OCI-LY7 (cell line): ENCODE measurements around the gene CHD2. TPM values are rescaled to one million over a fixed set of nuclear protein-coding genes. Genes with fewer than 3 reads are reported as not detected.
"Not testable (repeated sequence)": the region's sequence is repeated elsewhere in the genome, so short reads cannot be mapped to it uniquely, and the experiment has no call there.

ENCODE experiments used
- BruUV-seq: library from RNA; stranded (reverse); fragments of 400-500 nt; replicated peaks from 2 replicates; lab custom pipeline; 2021; lab: Mats Ljungman, UMichigan
- CTCF ChIA-PET: fragments of 300-600 bp; sonication (Branson Sonifier 250); formaldehyde crosslinking; loops from one replicate; lab custom pipeline; 2022; ENCODE audit warnings: antibody characterized with exemption; ENCODE audit not compliant: unreplicated experiment; lab: Charles Lee
- POLR2A ChIA-PET: fragments of 300-600 bp; sonication (Branson Sonifier 250); formaldehyde crosslinking; loops from one replicate; lab custom pipeline; 2022; ENCODE audit warnings: antibody characterized with exemption; lab: Charles Lee
- DNase-seq: peaks from one replicate; pipeline ENCODE4 v3.0.0-alpha.2; 2015; ENCODE audit warnings: low spot score
- H2AFZ ChIP-seq: fragments of 200-600 bp; sonication (generic), shearing (Covaris generic); 2 replicates; pipeline ENCODE4 v1.6.1; 2014; ENCODE audit warnings: mild to moderate bottlenecking, antibody characterized with exemption, low read length, moderate library complexity
- H3K27ac ChIP-seq: fragments of 200-600 bp; sonication (generic); 2 replicates; pipeline ENCODE4 v1.5.1; 2014; ENCODE audit warnings: mixed run types, low read depth, mild to moderate bottlenecking, moderate library complexity, low read length, inconsistent platforms; ENCODE audit not compliant: poor library complexity, severe bottlenecking
- H3K36me3 ChIP-seq: fragments of 200-600 bp; sonication (generic); 2 replicates; pipeline ENCODE4 v1.6.1; 2014; ENCODE audit warnings: mild to moderate bottlenecking, antibody characterized with exemption, low read length, moderate library complexity, mixed read lengths; ENCODE audit not compliant: insufficient read depth
- H3K4me1 ChIP-seq: fragments of 200-600 bp; sonication (generic); 2 replicates; pipeline ENCODE4 v1.5.1; 2014; ENCODE audit warnings: mild to moderate bottlenecking, low read length; ENCODE audit not compliant: insufficient read depth, poor library complexity, severe bottlenecking
- H3K4me2 ChIP-seq: fragments of 200-600 bp; sonication (generic); 2 replicates; pipeline ENCODE4 v1.6.1; 2014; ENCODE audit warnings: mild to moderate bottlenecking, low read length
- H3K4me3 ChIP-seq: fragments of 200-600 bp; sonication (generic); 2 replicates; pipeline ENCODE4 v1.5.1; 2014; ENCODE audit warnings: mild to moderate bottlenecking, low read depth, low read length; ENCODE audit not compliant: poor library complexity, severe bottlenecking
- H3K79me2 ChIP-seq: fragments of 200-600 bp; sonication (generic); 2 replicates; pipeline ENCODE4 v1.6.1; 2016; ENCODE audit warnings: low read depth, mild to moderate bottlenecking, low read length, moderate library complexity, mixed read lengths; ENCODE audit not compliant: insufficient read depth
- H3K9me2 ChIP-seq: fragments of 200-600 bp; sonication (generic); 2 replicates; pipeline ENCODE4 v1.6.1; 2016; ENCODE audit warnings: mild to moderate bottlenecking, low read length, mixed read lengths; ENCODE audit not compliant: insufficient read depth
- H3K9me3 ChIP-seq: fragments of 200-600 bp; sonication (generic); 2 replicates; pipeline ENCODE4 v1.6.1; 2014; ENCODE audit warnings: mild to moderate bottlenecking, mixed run types, low read length, mixed read lengths
- H4K20me1 ChIP-seq: fragments of 200-600 bp; sonication (generic); 2 replicates; pipeline ENCODE4 v1.6.1; 2014; ENCODE audit warnings: mild to moderate bottlenecking, antibody characterized with exemption, low read length, moderate library complexity, mixed read lengths; ENCODE audit not compliant: insufficient read depth
- CTCF ChIP-seq: fragments of 200-600 bp; sonication (generic); conservative IDR thresholded peaks from 2 replicates; pipeline ENCODE4 v1.5.1; 2014; ENCODE audit warnings: mild to moderate bottlenecking, antibody characterized with exemption, low read length, moderate library complexity, mixed read lengths
- EZH2phosphoT487 ChIP-seq: fragments of 200-600 bp; sonication (generic); IDR thresholded peaks from 2 replicates; pipeline ENCODE4 v1.6.1; 2018; ENCODE audit warnings: low read depth, borderline replicate concordance, mild to moderate bottlenecking, mixed run types, antibody characterized with exemption, low read length, moderate library complexity, mixed read lengths
- intact Hi-C: fragments of 100-400 bp; cut with micrococcal nuclease; formaldehyde crosslinking; loops from one replicate; pipeline ENCODE4 v1.10.0; 2022; ENCODE audit not compliant: unreplicated experiment
- total RNA-seq, 2 experiments: library from RNA; depleted of rRNA in 1 of 2; stranded (reverse); fragments of >200 nt in 1 of 2; shearing (Covaris generic) in 1 of 2; gene quantifications; 2 replicates each; pipeline ENCODE4 v1.2.3, GENCODE V29; 2014 to 2022

The CHD2 gene
- total RNA-seq, 2 experiments from 2014 or later: 133 to 213 TPM

- H3K4me2 ChIP-seq: no peak overlapping the region
- no peaks in the 10 kb centered on the region for H3K4me1 ChIP-seq
- no peaks in the 10 kb centered on the region for H3K79me2 ChIP-seq
- no peak overlapping the region for H3K27ac ChIP-seq
- intact Hi-C loops: no loop called here
- TF ChIP-seq EZH2phosphoT487 (no peak), CTCF (no peak)
- no peaks in the 10 kb centered on the region for H4K20me1 ChIP-seq
- ChIA-PET POLR2A (interaction anchor here (1.3 kb wide), 1 partner anchor 31 kb away, joined by 3 read pairs; no protein-coding TSS in a partner anchor), CTCF (no interaction called here)
- no TSS peak for BruUV-seq
- no peaks in the 10 kb centered on the region for H3K9me2 ChIP-seq
- H3K9me3 ChIP-seq: no peaks in the 10 kb centered on the region
- DNase-seq: no peak
- H3K36me3 ChIP-seq: no peaks in the 10 kb centered on the region
- no peak overlapping the region for H3K4me3 ChIP-seq
- no peak overlapping the region for H2AFZ ChIP-seq
Measured at GRCh38 chr15:93059442-93059841, 159.3 kb downstream of the CHD2 start.

GRCh38 chr15:93060336-93061248 lies 160.5 kb downstream of the CHD2 start:
- Histone ChIP-seq H3K27ac (no peak overlapping the region), H3K9me3 (no peaks in the 10 kb centered on the region), H4K20me1 (no peaks in the 10 kb centered on the region), H3K4me1 (no peaks in the 10 kb centered on the region), H3K79me2 (no peaks in the 10 kb centered on the region), H3K4me2 (no peak overlapping the region), H3K9me2 (no peaks in the 10 kb centered on the region), H2AFZ (no peak overlapping the region), H3K4me3 (no peak overlapping the region), H3K36me3 (no peaks in the 10 kb centered on the region)
- POLR2A ChIA-PET: interaction anchor here (0.6 to 0.7 kb wide), 2 partner anchors 271 to 282 kb away, joined by 3 read pairs; no protein-coding TSS in a partner anchor
- no TSS peak for BruUV-seq
- DNase-seq: no peak
- intact Hi-C loops: no loop called here
- CTCF ChIA-PET: no interaction called here
- TF ChIP-seq EZH2phosphoT487 (no peak), CTCF (no peak)

GRCh38 chr15:93062628-93063261 lies 162.6 kb downstream of the CHD2 start:
- H4K20me1 ChIP-seq, POLR2A ChIA-PET, H3K9me2 ChIP-seq, H3K4me3 ChIP-seq, H3K9me3 ChIP-seq, BruUV-seq, H3K79me2 ChIP-seq, H3K27ac ChIP-seq, H3K36me3 ChIP-seq, CTCF ChIA-PET, H3K4me1 ChIP-seq, H2AFZ ChIP-seq, H3K4me2 ChIP-seq, DNase-seq, intact Hi-C loops: not testable (repeated sequence)
